NCI-H2227 (cell line): ENCODE results near the gene SLCO2A1.
A peak's percentile ranks its signal among the peaks of the same experiment; 100 is the strongest.

Experiments used
- DNase-seq: peaks from one replicate; lab custom pipeline; 2025; ENCODE audit not compliant: unreplicated experiment; lab: John Stamatoyannopoulos, UW

The SLCO2A1 gene

GRCh38 chr3:133983576-133984560 lies 45.9 kb downstream of the SLCO2A1 start:
- no peak for DNase-seq

DNA sequence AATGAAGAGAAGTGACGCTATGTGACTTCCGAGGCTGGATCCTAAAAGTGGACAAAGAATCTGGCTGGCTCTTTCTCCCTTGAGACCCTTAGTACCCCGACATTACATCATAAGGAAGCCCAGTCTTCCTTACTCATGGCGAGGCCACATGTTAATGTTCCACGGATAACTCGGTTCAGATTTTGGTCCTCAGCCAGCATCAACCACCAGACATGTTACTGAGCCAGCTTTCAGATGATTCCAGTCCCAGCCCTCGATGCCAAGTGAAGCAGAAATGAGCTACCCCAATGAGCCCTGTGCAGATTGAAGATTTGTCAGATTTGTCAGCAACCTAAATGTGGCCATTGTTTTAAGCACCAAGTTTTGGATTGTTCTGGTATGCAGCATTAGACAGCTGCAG lies 46.6 kb downstream of the SLCO2A1 start:
- DNase-seq, result no peak

- DNase-seq, result no peak
Measured at GRCh38 chr3:133980550-133980949, 49.2 kb downstream of the SLCO2A1 start.

GRCh38 chr3:133980035-133980434 lies 49.7 kb downstream of the SLCO2A1 start:
- DNase-seq, result no peak

- DNase-seq, result no peak
Measured at GRCh38 chr3:133979553-133979952, 50.2 kb downstream of the SLCO2A1 start.

- no peak for DNase-seq
Measured at GRCh38 chr3:133977568-133977967, 52.2 kb downstream of the SLCO2A1 start.

- no peak for DNase-seq
Measured at GRCh38 chr3:133973249-133973980, 56.3 kb downstream of the SLCO2A1 start.

DNA sequence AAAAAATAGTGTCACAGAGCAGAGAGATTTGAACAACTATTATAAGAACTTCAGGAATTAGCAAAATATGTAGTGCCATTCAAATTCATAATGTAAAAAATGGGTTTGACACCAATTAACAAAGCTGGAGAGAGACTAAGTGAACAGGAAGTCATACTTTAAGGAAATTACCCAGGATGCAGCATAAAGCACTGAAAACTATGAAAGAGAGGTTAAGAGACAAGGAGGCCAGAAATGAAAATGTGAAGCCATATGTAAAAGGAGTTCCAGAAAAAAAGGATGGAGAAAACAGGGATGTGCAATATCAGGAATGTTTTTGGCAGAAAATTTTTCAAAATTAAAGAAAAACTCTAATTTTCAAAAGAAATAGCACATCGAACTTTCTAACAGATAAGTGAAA lies 57.6 kb downstream of the SLCO2A1 start:
- DNase-seq, result no peak

- no peak for DNase-seq
Measured at GRCh38 chr3:133970916-133971315, 58.8 kb downstream of the SLCO2A1 start.

DNA sequence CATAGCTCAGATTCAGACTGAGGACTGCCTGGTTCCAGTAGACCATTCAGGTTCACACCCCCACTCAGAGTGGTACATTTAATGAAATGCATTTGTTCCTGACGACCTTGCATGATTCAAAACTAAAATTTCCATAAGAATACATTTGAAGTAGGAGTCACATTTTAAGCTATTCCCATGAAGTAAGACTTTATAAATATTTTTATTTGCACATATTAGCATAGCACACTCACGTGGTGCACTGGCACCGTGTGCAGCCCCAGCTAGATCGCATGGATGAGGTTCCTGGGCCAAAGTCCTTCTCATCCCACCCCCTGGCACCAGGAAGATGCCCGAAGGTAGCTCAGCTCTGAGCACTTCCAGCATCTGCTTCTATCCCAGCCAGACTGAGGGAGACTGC lies 59.4 kb downstream of the SLCO2A1 start:
- DNase-seq, result no peak

GRCh38 chr3:133967992-133968892 lies 61.5 kb downstream of the SLCO2A1 start:
- no peak for DNase-seq

DNA sequence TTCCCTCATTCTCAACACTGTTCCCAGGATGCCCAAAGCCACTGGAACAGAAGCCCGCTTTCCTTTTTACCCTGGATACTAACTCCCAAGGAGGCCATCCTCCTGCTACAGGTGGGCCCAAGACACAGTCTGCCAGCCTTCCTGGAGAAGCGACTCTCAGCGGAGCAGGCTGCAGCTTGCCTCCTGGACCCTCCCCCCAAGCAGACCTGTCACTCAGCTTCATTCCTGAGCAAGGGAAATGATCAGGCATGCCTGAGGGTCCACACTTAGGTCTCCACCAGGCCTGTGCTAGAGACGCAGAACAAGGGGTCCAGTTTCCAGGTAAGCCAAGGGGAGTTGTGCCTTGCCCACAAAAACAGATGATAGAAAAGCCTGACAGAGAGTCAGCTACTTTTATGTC lies 62.8 kb downstream of the SLCO2A1 start:
- no peak for DNase-seq

DNA sequence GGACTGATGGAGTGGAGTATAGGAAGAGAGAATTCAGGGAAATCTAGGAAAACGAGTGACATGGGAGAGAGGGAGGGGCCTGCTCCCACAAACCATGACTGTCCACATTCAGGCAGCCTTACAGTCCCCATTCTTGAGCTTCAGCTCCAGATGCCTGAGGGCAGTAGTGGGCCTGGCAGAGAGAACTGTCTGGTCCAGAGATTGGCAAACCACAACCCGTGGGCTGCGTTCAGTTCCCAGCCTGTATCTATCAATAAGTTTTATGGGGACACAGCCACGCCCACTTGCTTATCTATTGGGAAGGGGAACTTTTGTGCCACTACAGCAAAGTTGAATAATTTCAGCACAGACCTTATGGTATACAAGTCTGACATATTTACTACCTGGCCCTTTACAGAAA lies 63.8 kb downstream of the SLCO2A1 start:
- no peak for DNase-seq

GRCh38 chr3:133965013-133965570 lies 64.6 kb downstream of the SLCO2A1 start:
- DNase-seq, result no peak

DNA sequence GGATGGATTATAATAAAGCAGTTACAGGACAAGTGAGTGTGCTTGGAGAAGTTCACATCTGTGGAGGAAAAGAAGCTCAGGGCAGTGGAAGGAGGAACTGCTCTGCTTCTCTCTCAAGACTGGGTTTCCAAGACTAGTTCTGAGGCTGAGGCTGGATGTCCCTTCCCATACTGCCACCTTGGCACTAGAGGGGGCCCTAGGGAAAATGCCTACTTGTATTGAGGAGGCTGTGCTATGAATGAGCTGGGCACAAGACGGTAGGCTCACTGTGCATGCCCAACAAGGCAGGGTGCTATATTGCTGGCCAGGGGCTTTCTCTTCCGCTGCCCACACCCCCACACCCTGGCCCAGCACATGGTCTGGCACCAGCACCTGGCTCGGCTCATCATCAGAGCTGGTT lies 65.2 kb downstream of the SLCO2A1 start:
- DNase-seq, result no peak

- DNase-seq, result no peak
Measured at GRCh38 chr3:133963657-133964396, 65.9 kb downstream of the SLCO2A1 start.

DNA sequence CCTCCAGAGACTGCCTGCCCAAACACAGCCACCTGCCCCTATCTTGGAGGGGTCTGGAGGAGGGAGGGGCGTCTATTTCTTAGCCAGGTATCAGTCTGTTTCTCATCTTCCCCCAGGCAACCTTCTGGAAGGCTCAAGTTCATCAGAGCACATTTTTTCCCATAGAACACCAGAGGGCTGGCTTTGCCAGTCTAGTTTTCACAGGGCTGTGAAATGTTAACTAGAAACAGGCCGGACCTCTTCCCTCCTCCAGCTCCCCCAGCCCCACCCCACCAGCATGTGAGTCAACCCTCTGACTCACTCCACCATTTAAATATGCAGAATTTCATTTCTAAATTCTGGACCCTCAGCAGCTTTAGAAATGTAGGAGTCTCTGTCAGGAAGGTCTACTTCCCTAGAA lies 66.9 kb downstream of the SLCO2A1 start:
- DNase-seq, result no peak

GRCh38 chr3:133958071-133958805 lies 71.5 kb downstream of the SLCO2A1 start:
- no peak for DNase-seq

DNA sequence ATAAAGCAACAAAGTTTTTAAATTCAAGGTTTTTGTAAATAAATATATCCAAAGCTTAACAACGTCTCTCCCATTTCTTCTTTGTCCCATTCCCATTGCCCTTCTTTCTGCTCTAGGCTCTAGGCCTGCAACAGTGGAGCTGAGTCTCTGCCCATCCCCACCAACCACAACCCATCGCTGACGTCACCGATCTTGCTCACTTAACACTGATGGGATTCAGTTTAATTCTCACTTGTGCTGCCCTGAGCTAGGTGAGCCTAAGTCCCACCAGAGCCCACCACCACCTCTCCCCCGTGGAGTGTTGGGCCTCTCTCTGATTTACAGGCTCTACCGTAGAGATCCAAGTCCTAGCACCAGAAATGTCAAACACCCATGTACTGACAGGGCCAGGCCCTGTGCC lies 72.7 kb downstream of the SLCO2A1 start:
- DNase-seq, result peak; percentile 46
